T-helper 1 cell treated with Interleukin-12 subunit alpha and Interleukin-12 subunit beta and Interleukin-4 antibody, amounts not matched to agents 30 ng/mL and 1 ng/mL, for 36 hours (primary cell): ENCODE measurements around the gene OR10J5. TPM values are rescaled to one million over a fixed set of nuclear protein-coding genes. Genes with fewer than 3 reads are reported as not detected.

Experiments
- total RNA-seq: library from RNA; stranded (reverse); gene quantifications from 2 replicates; pipeline ENCODE4 v1.2.3, GENCODE V29; 2022

Gene OR10J5
- total RNA-seq, 1 donor from 2014 or later: not detected

Other genes starting within 250 kb of the OR10J5 start
- not detected in 2 replicates for gene FCER1A, start 233.7 kb downstream of the OR10J5 start, total RNA-seq
- not detected in 2 replicates for gene OR10J4, start 103.8 kb downstream of the OR10J5 start, total RNA-seq
- gene OR10J1, start 96.3 kb downstream of the OR10J5 start, total RNA-seq: not detected in 2 replicates
- not detected in 2 replicates for gene APCS, start 51.8 kb upstream of the OR10J5 start, total RNA-seq
- not detected in 2 replicates for gene CRP, start 178.6 kb upstream of the OR10J5 start, total RNA-seq
- gene DUSP23, start 245.0 kb upstream of the OR10J5 start, total RNA-seq: 12.8 and 13.0 TPM in 2 replicates